Stimulated activated CD8-positive, alpha-beta memory T cell treated with anti-CD3 and anti-CD28 coated beads, Interleukin-4, amount 100 ng/mL, for 4 hours (primary cell): ENCODE data around the gene ACYP2.
"Not testable (repeated sequence)": the region's sequence is repeated elsewhere in the genome, so short reads cannot be mapped to it uniquely, and the experiment has no call there.

Source experiments
- DNase-seq, 2 donors: peaks; one replicate each; pipeline ENCODE4 v3.0.0-alpha.2; 2020; ENCODE audit warnings: low read depth in 2 of 2, low spot score in 1 of 2

The ACYP2 gene

GRCh38 chr2:54262015-54262765, 146.8 kb downstream of the ACYP2 start:
- DNase-seq, result no peak

GRCh38 chr2:54265081-54265480, 149.7 kb downstream of the ACYP2 start:
- DNase-seq, result not testable (repeated sequence)

- DNase-seq, result no peak
Observed at GRCh38 chr2:54267577-54267976, 152.2 kb downstream of the ACYP2 start.

- no peak for DNase-seq
Observed at GRCh38 chr2:54271189-54271588, 155.8 kb downstream of the ACYP2 start.

GRCh38 chr2:54271843-54272627, 156.6 kb downstream of the ACYP2 start:
- no peak for DNase-seq

- no peak for DNase-seq
Observed at GRCh38 chr2:54274781-54275242, 159.4 kb downstream of the ACYP2 start.

- no peak for DNase-seq
Observed at GRCh38 chr2:54275541-54275940, 160.1 kb downstream of the ACYP2 start.

- DNase-seq, result no peak
Observed at GRCh38 chr2:54279385-54279784, 164.0 kb downstream of the ACYP2 start.

- DNase-seq, result no peak
Observed at GRCh38 chr2:54284826-54285225, 169.4 kb downstream of the ACYP2 start.

GRCh38 chr2:54285451-54285850, 170.0 kb downstream of the ACYP2 start:
- DNase-seq, result no peak

GRCh38 chr2:54287532-54287931, 172.1 kb downstream of the ACYP2 start:
- DNase-seq, result no peak

- DNase-seq, result no peak
Observed at GRCh38 chr2:54289917-54290316, 174.5 kb downstream of the ACYP2 start.

GRCh38 chr2:54290356-54291025, 175.1 kb downstream of the ACYP2 start:
- no peak for DNase-seq

- not testable (repeated sequence) for DNase-seq
Observed at GRCh38 chr2:54294665-54295064, 179.2 kb downstream of the ACYP2 start.

GRCh38 chr2:54295911-54296310, 180.5 kb downstream of the ACYP2 start:
- DNase-seq, result no peak

GRCh38 chr2:54298514-54298913, 183.1 kb downstream of the ACYP2 start:
- DNase-seq, result no peak

- DNase-seq, result no peak
Observed at GRCh38 chr2:54303631-54304030, 188.2 kb downstream of the ACYP2 start.

GRCh38 chr2:54306556-54306955, 191.1 kb downstream of the ACYP2 start:
- DNase-seq, result no peak

GRCh38 chr2:54308186-54308585, 192.8 kb downstream of the ACYP2 start:
- no peak for DNase-seq

GRCh38 chr2:54308782-54309181, 193.4 kb downstream of the ACYP2 start:
- no peak for DNase-seq

- DNase-seq, result no peak
Observed at GRCh38 chr2:54310311-54310710, 194.9 kb downstream of the ACYP2 start.

GRCh38 chr2:54310961-54311360, 195.5 kb downstream of the ACYP2 start:
- DNase-seq, result no peak
